ENCODE results near the gene RIGI. TPM values are rescaled to one million over a fixed set of nuclear protein-coding genes. Genes with fewer than 3 reads are reported as not detected.

The RIGI gene
- total and polyA plus RNA-seq, 2 of the 13 experiments (the other 11 are each of a cell fraction or from before 2014, with no cell fraction given) = 3.0 to 8.2 TPM

DNA sequence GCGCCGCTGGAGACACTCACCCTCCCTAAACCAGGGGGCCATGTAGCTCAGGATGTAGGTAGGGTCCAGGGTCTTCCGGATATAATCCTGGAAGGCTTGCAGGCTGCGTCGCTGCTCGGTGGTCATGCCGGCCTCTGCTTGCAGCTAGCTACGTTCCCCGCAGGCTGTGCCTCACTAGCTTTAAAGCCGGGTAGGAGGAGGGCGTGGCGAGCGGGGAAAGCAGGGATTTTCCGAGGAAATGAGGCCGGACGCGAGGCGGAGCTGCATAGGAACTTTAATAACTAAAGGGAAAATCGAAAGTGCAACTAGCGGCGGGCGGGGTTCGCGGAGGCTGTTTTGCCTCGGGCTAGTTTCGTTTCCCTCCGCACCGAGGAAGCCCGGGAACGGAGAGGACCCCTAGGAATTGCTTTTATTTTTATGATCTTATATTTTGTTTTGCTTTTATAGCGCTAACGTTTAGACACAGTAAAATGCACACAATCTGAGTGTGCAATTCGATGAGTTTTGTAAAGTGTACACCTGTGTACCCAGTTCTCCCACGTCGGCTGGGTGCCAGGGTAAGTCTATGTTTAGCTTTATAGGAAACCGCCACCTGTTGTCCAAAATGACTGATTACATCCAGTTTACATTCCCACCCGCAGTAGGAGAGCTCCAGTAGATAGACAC, at the start of gene RIGI (continued):
- 0 out of 2 replicates have a peak, but pooled peaks have one; percentile 21 for TF ChIP-seq MXD4 (CRISPR knock-in tag; IDR thresholded peaks at IDR 0.05)
- no peak for TF ChIP-seq MAFF (IDR thresholded peaks at IDR 0.05; ENCODE audit: low read depth, low read length)
- TF ChIP-seq U2AF2 (IDR thresholded peaks at IDR 0.05; ENCODE audit: low read depth, low read length) = no peak
- no peak for TF ChIP-seq PCBP1 (IDR thresholded peaks at IDR 0.05; ENCODE audit: borderline replicate concordance, low read depth, low read length)
- no peak for TF ChIP-seq ZNF652 (CRISPR knock-in tag; IDR thresholded peaks at IDR 0.05; ENCODE audit: borderline replicate concordance, low read depth)
- TF ChIP-seq KLF13 (CRISPR knock-in tag; IDR thresholded peaks at IDR 0.05) = 0 out of 2 replicates have a peak, but pooled peaks have one; percentile 55
- TF ChIP-seq GABPB1 (CRISPR knock-in tag; IDR thresholded peaks at IDR 0.05) = peak; percentile 67
- TF ChIP-seq, protein P1, sequence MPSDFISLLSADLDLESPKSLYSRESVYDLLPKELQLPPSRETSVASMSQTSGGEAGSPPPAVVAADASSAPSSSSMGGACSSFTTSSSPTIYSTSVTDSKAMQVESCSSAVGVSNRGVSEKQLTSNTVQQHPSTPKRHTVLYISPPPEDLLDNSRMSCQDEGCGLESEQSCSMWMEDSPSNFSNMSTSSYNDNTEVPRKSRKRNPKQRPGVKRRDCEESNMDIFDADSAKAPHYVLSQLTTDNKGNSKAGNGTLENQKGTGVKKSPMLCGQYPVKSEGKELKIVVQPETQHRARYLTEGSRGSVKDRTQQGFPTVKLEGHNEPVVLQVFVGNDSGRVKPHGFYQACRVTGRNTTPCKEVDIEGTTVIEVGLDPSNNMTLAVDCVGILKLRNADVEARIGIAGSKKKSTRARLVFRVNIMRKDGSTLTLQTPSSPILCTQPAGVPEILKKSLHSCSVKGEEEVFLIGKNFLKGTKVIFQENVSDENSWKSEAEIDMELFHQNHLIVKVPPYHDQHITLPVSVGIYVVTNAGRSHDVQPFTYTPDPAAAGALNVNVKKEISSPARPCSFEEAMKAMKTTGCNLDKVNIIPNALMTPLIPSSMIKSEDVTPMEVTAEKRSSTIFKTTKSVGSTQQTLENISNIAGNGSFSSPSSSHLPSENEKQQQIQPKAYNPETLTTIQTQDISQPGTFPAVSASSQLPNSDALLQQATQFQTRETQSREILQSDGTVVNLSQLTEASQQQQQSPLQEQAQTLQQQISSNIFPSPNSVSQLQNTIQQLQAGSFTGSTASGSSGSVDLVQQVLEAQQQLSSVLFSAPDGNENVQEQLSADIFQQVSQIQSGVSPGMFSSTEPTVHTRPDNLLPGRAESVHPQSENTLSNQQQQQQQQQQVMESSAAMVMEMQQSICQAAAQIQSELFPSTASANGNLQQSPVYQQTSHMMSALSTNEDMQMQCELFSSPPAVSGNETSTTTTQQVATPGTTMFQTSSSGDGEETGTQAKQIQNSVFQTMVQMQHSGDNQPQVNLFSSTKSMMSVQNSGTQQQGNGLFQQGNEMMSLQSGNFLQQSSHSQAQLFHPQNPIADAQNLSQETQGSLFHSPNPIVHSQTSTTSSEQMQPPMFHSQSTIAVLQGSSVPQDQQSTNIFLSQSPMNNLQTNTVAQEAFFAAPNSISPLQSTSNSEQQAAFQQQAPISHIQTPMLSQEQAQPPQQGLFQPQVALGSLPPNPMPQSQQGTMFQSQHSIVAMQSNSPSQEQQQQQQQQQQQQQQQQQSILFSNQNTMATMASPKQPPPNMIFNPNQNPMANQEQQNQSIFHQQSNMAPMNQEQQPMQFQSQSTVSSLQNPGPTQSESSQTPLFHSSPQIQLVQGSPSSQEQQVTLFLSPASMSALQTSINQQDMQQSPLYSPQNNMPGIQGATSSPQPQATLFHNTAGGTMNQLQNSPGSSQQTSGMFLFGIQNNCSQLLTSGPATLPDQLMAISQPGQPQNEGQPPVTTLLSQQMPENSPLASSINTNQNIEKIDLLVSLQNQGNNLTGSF (CRISPR knock-in tag; IDR thresholded peaks at IDR 0.05) = 0 out of 2 replicates have a peak, but pooled peaks have one; percentile 46
- TF ChIP-seq SOX13 (IDR thresholded peaks at IDR 0.05) = no peak
- 0 out of 4 replicates have a peak, but pooled peaks of 1 of the 2 experiments have one; percentile 18 for TF ChIP-seq SOX13 (CRISPR knock-in tag; conservative IDR thresholded peaks at IDR 0.05 in 1 of 2, IDR thresholded peaks at IDR 0.05 in 1 of 2)
- peak; percentile 80 for TF ChIP-seq HIVEP1 (CRISPR knock-in tag; IDR thresholded peaks at IDR 0.05)
- TF ChIP-seq TBX2 (CRISPR knock-in tag; IDR thresholded peaks at IDR 0.05; ENCODE audit: borderline replicate concordance) = no peak; the same call in 1 of the 2 replicates
- TF ChIP-seq LCORL (IDR thresholded peaks at IDR 0.05) = no peak
- peak; percentile 55; the same call in 1 of the 2 replicates for TF ChIP-seq LCORL (CRISPR knock-in tag; IDR thresholded peaks at IDR 0.05)
- TF ChIP-seq RELA (CRISPR knock-in tag; IDR thresholded peaks at IDR 0.05) = no peak
- no peak for TF ChIP-seq ZBTB42 (CRISPR knock-in tag; IDR thresholded peaks at IDR 0.05)
- no peak; the same call in 1 of the 2 replicates for TF ChIP-seq HMG20B (CRISPR knock-in tag; conservative IDR thresholded peaks at IDR 0.05)
- no peak for TF ChIP-seq PHB2 (IDR thresholded peaks at IDR 0.05; ENCODE audit: partially characterized antibody)
- no peak for TF ChIP-seq ZNF235 (CRISPR knock-in tag; IDR thresholded peaks at IDR 0.05; ENCODE audit: borderline replicate concordance)
- no peak for TF ChIP-seq ZNF546 (CRISPR knock-in tag; conservative IDR thresholded peaks at IDR 0.05)
- no peak for TF ChIP-seq SETDB1 (CRISPR knock-in tag; IDR thresholded peaks at IDR 0.05; ENCODE audit: borderline replicate concordance)
- TF ChIP-seq HMGA1 (CRISPR knock-in tag; conservative IDR thresholded peaks at IDR 0.05) = no peak
- no peak for TF ChIP-seq ADNP (CRISPR knock-in tag; IDR thresholded peaks at IDR 0.05)
- TF ChIP-seq RFX3 (CRISPR knock-in tag; IDR thresholded peaks at IDR 0.05) = no peak
- no peak for TF ChIP-seq ZNF207 (IDR thresholded peaks at IDR 0.05; ENCODE audit: borderline replicate concordance)
- TF ChIP-seq, protein P2, sequence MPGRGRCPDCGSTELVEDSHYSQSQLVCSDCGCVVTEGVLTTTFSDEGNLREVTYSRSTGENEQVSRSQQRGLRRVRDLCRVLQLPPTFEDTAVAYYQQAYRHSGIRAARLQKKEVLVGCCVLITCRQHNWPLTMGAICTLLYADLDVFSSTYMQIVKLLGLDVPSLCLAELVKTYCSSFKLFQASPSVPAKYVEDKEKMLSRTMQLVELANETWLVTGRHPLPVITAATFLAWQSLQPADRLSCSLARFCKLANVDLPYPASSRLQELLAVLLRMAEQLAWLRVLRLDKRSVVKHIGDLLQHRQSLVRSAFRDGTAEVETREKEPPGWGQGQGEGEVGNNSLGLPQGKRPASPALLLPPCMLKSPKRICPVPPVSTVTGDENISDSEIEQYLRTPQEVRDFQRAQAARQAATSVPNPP (CRISPR knock-in tag; IDR thresholded peaks at IDR 0.05) = no peak
- peak; percentile 73; the same call in 1 of the 2 replicates for TF ChIP-seq ZNF891 (CRISPR knock-in tag; IDR thresholded peaks at IDR 0.05)

All from HepG2 (cell line).